HG02852 (cell line): ENCODE results near the gene HDAC4.

ENCODE experiments used
- ATAC-seq: cut with Tn5 transposase; IDR thresholded peaks from one replicate; pipeline ENCODE4 v1.9.1; 2021; ENCODE audit warnings: mild to moderate bottlenecking, moderate library complexity; ENCODE audit not compliant: unreplicated experiment

Gene HDAC4

DNA sequence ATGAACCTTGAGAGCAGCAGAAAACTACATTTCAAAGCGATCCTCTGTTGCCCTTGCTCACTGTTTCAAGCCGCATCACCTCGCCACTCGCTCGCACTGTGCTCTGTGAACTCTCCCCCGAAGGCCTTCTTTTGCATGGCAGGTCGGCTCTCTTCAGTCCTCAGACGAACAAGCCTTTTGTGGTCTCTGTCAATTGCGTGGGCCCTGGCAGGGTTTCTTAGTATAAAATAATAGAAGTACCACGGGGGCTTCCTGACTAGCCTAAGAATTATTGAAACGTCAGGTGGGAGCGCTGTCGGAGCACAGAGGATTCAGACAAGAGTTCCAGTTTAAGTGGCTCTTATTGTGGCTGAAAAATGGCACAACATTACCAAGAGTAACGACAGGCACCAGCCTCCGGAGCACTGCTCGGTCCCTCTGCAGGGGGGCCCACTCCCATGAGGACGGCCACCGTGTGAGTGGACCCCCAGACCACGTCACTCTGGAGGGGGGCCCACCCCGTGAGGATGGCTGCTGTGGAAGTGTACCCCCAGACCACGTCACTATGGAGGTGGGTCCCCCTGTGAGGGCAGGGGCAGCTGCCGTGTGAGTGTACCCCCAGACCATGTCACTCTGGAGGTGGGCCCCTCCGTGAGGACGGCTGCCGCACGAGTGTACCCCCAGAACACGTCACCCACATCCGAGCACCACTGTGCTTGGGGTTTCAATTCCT lies 237.7 kb downstream of the HDAC4 start:
- no peak for ATAC-seq

DNA sequence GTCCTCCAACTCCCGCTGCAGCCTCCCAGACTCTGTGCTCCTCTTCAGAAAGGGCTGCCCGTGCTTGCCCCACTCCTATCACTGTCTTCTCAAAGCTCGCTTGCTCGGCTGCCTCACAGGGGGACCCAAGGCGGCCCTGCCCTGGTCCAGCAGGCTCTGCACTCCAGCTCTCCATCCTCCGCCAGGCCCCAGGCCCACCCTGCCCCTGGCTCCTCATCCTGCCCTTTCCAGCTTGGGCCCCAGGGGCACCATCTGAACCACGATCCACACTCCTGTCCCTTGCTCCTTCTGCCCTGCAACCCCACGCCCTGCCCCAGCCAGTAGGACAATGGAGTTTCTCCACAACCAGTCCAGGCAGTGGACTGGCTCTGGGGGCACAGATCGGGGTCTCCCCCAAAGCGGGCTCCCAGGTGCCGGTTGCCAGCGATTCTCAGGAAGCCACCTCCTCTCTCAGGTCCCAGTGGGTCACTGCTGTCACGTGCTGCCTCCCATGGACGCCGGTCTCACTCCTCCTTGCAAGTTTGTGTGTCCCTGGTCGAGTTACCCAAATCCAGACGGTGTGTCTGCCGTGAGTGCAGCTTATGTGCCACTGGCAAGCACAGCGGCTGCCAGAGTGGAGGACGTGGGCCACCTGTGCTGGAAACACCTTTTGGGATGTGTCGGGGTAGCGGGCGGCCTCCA lies 238.5 kb downstream of the HDAC4 start:
- ATAC-seq: no peak

DNA sequence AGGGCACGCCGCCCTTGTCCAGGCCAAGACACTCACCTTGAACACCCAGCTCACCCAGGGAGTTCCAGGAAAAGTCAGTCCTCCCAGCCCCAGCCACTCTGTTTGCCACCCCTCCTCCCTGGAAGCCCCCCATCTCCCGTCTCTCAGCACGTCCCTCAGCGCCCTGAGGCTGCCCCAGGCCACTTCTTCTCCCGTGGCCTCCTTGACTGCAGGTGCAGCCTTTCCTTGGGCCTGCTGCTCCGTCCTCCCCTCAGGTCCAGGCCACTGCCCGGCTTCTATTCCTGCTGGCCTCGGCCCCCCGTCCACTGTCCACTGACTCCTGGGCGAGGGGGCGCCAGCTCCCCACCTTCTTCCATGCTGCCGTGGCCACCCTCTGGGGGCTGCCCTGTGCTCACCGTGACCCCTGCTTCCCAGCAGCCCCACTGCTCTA lies 239.1 kb downstream of the HDAC4 start:
- no peak for ATAC-seq

DNA sequence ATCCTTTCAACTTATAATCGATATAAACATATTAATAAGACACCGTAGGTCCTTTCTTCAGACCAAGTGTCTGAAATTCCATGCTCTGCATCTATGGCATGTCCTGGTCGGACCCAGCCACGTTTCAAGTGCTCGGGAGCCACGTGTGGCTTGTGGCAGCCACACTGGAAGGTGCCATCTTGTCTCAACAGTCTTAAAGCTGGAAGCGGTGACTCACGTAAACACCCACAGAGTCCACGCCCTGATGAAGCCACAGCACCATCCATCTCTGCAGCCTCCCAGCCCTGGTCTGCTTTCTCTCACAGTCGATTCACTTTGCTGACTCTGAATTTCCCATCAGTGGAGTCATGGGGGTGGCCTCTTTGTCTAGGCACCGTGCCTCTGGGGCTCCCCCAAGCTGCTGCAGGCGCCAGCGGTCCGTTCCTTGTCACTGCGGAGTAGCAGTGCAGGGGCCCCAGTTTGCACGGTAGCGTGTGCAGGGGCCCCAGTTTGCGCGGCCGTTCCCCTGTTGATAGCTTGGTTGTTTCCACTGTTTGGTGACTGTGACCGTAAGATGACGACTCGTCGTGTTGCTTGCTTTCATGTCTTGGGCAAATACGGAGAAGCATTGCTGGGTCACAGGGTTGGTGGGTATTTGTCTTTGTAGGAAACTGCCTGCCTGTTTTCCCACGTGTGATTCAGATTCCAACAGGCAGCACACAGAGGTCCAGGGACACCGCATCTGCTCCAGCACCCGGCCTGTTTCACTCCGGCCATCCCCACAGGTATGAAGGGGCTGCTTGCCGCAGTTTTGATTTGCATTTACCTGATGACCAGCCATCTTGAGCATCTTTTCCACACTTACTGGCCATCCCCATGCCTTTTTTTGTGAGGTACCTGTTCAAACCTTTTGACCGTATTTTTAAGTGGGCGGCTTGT lies 240.3 kb downstream of the HDAC4 start:
- ATAC-seq: no peak

DNA sequence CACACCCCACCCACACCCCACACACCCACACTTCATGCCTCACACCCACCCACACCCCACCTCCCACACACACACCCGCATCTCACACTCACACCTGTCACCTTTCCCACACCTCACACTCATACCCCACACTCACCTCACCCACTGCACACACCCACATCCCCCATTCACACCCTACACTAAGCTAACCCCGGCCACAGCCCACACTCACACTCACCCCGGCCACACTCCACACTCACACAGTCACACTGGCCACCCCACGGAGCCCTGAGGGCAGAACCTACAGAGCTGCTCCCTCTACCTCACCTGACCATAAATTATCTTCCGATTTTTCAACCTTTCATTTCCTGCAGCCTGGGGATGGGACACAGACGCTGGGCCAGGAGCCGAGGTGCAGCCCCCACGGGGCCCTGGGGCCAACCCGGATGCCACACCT lies 241.3 kb downstream of the HDAC4 start:
- no peak for ATAC-seq

DNA sequence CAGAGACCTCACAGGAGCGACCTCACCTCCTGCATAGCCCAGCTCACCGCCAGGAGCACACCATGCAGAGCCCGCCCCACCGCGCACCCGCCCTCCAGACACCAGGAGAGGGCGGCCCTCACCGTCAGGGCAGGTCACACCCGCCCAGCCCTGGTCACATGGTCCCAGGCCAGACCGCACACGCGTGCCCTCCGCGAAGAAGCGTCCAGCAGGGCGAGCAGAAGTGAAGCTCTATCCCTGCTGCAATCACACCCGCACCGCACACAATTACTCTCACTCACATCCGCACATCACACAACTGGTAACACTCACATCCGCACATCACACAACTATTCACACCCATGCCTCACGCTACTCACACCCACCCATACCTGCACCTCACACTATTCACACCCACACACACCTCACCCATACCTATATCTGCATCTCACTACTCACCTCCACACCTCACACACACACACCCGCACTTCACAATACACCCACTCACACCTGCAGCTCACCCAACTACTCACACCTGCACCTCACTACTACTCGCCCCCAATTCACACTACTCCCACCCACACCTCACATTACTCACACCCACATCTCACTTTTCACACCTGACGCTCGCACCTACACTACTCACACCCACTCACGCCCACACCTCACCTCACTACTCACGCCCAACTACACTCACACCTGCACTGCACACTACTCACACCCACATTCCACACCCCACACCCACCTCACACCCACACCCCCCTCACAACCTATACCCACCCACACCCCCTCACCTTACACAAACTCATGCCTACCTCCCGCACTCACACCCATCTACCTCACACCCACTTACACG lies 242.0 kb downstream of the HDAC4 start:
- ATAC-seq: no peak

DNA sequence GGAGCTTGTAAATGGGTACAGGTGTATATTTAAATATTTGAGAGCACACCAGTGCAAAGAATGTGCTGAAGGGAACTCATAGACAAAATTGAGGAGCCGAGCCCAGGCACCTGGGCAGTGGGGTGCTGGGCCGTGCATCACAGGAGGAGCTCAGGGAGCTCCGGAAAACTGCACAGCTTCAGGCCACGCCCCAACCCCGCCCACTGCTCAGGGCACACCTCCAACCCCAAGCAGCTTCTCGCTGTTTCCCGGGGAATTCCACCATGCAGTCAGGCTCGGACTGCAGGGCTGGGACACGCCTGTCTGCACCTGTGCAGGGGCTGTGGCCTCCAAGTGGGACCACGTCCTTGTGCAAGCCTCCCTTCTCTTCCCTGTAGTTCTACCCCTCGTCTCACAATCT lies 243.0 kb downstream of the HDAC4 start:
- no peak for ATAC-seq

DNA sequence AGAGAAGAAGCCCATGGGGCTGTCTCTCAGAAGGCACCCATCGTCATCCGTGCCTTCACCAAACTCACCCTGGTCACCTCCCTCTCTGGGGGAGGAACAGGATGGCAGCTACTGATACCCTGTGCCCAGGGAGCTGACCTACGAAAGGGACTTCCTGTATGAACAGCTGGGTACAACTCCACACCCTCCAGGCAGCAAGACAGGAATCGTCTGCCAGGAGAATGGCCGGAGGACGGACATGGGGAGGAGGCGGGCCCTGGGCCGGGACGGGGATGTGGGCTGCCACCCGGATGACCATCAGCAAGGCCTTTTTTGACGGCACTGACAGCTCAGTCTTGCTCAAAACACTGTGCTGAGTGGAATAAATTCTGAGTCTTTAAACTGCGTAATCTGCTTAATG lies 243.6 kb downstream of the HDAC4 start:
- ATAC-seq: no peak

DNA sequence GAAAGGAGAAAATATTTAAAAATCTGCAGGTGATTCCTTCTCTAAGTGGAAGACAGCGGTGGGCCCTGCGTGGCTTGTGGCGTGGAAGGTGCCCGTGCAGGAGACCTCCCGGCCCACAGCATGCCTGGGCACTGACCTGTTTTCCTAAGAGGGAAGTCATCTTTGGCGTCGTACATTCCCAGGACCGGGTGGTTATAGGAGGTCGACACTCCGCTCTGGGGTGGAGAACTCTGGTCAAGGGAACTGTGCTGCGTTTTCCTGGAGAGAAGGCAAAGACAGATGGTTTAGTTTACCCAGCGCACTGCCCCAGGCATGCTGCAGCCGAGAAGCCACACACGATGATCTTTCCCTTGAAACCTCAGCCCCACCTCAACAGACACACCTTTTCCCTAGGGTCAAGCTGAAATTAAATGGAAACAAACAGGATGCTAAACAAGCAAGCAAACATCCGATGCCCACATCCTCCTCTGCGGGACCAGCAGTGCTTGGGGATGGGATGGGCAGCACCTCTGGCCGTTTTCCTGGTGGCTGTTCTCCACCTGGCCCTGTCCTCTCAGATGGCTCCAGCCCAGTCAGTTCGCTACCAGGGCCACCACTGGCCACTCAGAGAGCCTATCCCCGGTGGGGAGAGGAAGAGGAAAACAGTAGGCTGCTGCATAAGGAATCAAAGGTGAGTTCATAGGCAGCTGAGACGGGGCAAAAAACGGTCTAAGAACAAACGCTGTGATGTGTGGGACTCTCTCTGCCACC lies 244.1 kb downstream of the HDAC4 start:
- no peak for ATAC-seq

DNA sequence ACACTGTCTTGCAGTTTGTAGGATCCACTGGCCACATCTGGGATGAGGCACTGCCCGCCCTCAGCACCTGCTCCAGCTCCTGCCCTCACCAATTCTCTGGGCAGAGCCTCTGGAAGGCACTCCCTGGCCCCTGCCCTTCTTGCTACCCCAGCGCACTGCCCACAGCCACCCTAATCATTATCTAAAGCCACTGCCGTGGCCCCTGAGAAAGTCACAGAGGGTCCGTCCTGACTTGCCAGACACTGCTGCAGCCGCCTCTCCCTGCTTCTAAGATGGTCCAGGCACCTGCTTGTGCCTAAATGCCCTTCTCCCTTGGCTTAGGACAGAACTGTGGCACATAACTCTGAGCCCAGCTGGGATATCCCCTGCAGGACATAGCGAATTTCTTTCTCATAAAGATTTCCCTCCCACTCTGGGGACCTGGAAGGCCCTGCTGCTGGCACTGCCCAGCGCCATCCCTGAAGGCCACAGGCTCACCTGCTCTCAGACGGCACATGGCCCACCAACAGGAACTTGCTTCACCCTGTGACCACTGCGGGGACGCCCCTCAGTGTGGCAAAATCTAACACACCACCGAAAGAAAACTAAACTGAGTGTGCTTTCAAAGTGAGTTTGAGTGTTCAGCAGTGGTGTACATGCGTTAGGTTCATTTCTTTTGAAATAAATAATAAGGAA lies 244.9 kb downstream of the HDAC4 start:
- no peak for ATAC-seq

DNA sequence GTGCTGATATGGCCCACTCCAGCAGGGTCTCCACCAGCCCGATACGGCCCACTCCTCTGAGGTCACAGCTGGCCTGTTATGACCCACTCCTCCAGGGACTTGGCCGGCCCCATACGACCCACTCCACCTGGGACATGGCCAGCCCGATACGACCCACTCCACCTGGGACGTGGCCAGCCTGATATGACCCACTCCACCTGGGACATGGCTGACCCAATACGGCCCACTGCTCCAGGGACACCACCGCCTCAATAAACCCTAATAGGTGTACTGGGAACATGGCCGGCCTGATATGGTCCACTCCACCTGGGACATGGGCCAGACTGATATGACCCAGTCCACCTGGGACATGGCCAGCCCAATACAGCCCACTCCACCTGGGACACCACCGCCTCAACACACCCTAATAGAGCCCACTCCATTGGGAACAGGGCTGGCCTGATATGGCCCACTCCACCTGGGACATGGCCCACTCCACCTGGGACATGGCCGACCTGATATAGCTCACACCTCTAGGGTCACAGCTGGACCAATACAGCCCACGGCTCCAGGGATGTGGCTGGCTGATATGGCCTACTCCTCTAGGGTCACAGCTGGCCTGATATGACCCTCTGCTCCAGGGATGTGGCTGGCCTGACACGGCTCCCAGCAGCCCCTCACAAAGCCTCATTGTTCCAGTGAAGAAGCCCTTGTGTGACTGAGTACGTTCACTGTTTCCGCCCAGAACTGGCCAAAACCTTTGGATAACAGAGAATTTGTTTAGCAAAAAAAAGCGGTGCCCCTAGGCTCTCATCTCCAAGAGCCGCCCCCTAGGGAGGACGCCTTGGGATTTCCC lies 245.6 kb downstream of the HDAC4 start:
- ATAC-seq: no peak

DNA sequence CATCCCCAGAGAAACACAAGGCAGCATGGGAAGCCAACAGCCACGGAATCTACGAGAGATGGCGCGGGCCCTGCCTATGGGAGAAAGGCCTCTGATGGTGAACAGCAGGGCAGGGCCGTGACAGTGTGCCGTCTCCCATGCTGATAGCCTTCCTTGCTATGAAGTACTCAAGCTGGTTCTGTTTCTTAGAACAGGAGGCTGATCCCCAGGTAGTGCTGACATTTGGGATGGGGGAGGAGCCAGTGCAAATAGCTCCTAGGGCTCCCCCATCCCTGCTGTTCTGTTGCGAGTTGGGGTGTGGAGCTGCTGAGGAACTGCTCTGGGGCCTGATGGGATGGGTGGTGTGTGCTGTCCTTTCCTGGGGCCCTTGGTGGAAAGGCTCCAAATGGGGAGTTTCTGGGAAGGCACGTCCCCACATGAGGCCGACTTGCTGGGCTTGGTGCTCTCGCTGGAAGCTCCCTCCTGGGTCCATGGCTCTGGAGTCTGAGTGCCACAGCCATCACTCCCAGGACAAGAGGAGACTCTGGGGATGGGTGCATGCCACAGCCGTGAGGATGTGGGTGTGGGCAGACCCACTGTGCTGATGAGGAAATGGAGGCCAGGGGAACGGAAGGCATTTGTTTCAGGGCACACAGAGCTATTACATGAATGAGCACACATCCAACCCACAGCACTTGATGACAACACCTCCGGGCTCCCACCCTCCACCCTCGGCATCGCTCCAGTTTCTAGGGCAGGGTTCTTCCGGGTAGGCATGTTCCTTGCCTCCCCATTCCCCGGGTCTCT lies 246.8 kb downstream of the HDAC4 start:
- no peak for ATAC-seq

DNA sequence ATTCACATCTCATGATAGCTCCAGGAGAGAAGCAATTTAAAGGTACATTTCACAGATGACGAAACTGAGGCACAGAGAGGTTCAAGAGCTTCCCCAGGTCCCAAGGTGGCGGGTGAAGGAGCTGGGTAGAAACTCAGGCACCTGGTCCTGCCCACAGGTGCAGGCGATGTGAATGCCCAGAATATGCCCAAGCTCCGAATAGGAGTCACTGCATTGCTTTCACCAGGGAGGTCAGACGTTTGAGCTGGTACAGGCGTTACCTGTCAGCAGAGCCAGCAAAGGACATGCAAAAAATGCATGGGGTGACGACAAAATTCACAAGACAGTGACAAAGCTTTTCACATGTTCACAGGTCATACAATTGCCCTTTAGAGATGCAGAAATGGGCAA lies 247.9 kb downstream of the HDAC4 start:
- no peak for ATAC-seq

DNA sequence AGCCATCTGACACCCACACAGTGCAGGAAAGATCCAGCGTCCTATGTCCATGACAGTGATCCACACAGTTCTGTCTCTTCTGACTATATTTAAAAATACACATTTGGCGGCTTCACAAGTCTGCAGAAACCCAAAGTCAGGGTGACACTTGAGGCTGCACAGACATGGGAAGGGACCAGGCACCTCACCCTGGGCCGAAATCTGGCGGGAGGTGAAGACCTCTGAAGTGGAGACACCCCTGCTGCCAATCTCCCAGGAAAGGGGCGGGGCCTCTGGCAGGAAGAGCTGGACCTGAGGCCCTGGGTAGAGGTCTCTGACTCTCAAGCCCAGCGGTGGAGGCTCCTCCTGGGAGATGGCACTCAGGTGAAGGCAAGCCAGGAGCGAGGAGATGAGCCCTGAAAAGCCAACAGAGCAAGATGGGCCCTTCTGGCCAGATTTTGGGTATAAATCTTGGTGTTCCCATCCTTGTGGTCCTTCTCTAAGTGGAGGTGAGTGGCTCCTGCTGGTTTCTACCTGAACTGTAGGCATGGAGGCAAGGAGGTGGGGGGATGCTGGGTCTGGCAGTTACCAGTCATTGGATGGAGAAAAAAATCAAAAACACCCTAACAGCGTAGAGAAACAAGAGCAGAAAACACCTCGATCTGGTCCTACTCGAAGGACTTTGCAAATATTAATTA lies 248.4 kb downstream of the HDAC4 start:
- no peak for ATAC-seq

DNA sequence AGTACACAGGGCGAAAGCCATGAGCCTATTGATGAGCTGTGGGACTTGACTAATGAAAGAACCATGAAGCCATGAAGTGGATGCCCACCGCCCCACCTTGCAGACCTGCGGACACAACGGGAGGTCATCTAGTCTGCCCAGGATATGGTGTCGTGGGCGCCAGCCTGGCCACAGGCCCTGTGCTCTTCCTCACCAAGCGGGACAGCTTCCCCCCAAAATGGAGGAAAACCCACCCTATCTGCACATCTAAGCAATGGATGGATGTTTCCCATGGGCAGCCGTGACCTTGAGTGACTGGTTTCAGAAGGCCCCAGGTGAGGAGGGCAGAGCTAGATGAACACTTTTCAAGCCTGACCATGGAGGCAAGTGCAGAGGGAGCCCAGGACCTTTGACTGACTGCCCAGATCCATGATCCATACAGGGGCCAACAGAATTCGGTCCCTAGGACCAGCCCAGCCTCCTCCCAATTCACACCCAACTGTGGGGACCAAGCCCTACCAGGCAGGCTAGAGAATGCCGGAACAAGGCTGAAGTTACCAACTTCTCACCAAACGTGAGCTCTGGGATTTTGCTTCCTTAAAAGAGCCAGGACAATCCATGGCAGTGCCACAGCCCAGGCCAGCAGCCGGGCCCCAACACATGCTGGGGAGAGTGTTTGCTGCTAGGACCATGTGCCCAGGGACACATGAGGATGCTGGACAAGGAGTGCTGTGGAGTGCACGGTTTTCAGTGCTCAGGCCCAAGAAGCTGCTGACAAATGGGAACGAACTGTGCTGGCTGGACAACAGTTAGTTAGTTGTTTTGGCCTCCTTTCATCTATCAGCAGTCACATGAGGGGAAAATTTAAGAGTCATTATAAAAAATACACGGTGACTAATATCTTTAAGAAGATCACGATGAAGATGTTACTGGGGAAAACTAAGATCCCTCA lies 249.4 kb downstream of the HDAC4 start:
- no peak for ATAC-seq
